Endothelial cell of umbilical vein (primary cell): ENCODE data around the gene ADCY7. TPM values are rescaled to one million over a fixed set of nuclear protein-coding genes. Genes with fewer than 3 reads are reported as not detected.

Experiments
- BruUV-seq: library from RNA; stranded (reverse); fragments of 400-500 nt; replicated peaks from 2 replicates; lab custom pipeline; 2021; lab: Mats Ljungman, UMichigan
- CTCF ChIA-PET: fragments of 300-600, 350-600 bp; sonication (Branson Sonifier 250); formaldehyde crosslinking; loops from one replicate; lab custom pipeline; 2021; ENCODE audit warnings: antibody characterized with exemption, inconsistent platforms; lab: Charles Lee
- POLR2A ChIA-PET: fragments of 300-600, 350-600 bp; sonication (Branson Sonifier 250); formaldehyde crosslinking; loops from one replicate; lab custom pipeline; 2021; ENCODE audit warnings: antibody characterized with exemption, inconsistent platforms; lab: Charles Lee
- DNase-seq: peaks from one replicate; pipeline ENCODE4 v3.0.0-alpha.2; 2011; ENCODE audit warnings: low read depth, low spot score
- FAIRE-seq: peaks from 2 replicates; lab custom pipeline; 2011; peaks lifted over from hg19 to GRCh38; lab: Jason Lieb, UNC
- H2AFZ ChIP-seq: 2 replicates; pipeline ENCODE4 v1.6.0; 2012; ENCODE audit warnings: low read depth, low read length, control low read depth, inconsistent platforms
- H3K27ac ChIP-seq: 2 replicates; pipeline ENCODE4 v1.5.1; 2011; ENCODE audit warnings: low read depth, mild to moderate bottlenecking, control low read depth, low read length, moderate library complexity; ENCODE audit not compliant: insufficient read depth
- H3K27me3 ChIP-seq, 2 experiments: 2 replicates each; pipeline versions ENCODE4 v1.6.0 to v1.6.1; 2011; ENCODE audit warnings: low read length in 2 of 2, mixed read lengths in 1 of 2; ENCODE audit not compliant: control insufficient read depth in 2 of 2, insufficient read depth in 2 of 2
- H3K36me3 ChIP-seq, 2 experiments: 2 replicates in 1 of 2; 3 replicates in 1 of 2; pipeline ENCODE4 v1.5.1; 2011; ENCODE audit warnings: low read length in 2 of 2, mild to moderate bottlenecking in 1 of 2, moderate library complexity in 1 of 2; ENCODE audit not compliant: control insufficient read depth in 2 of 2, insufficient read depth in 2 of 2; ENCODE audit errors: extremely low read depth in 1 of 2
- H3K4me1 ChIP-seq: 3 replicates; pipeline ENCODE4 v1.5.1; 2011; ENCODE audit warnings: mild to moderate bottlenecking, low read length; ENCODE audit not compliant: control insufficient read depth, insufficient read depth; ENCODE audit errors: extremely low read depth
- H3K4me2 ChIP-seq: 2 replicates; pipeline ENCODE4 v1.6.1; 2011; ENCODE audit warnings: low read length, control low read depth, mixed read lengths; ENCODE audit not compliant: insufficient read depth
- H3K4me3 ChIP-seq, 3 experiments: fragments of 200-600 bp in 1 of 3; sonication (generic), shearing (Covaris generic) in 1 of 3; replicated peaks in 1 of 3; 2 replicates each; pipeline ENCODE4 v1.5.1; 2011 to 2016; ENCODE audit warnings: control low read depth in 3 of 3, low read length in 3 of 3, mild to moderate bottlenecking in 2 of 3, inconsistent platforms in 1 of 3, low read depth in 1 of 3, moderate library complexity in 1 of 3; ENCODE audit not compliant: insufficient read depth in 1 of 3
- H3K79me2 ChIP-seq: 2 replicates; pipeline ENCODE4 v1.6.0; 2012; ENCODE audit warnings: low read length, inconsistent platforms; ENCODE audit not compliant: control insufficient read depth, insufficient read depth
- H3K9ac ChIP-seq: replicated peaks from 2 replicates; pipeline ENCODE3; 2011; ENCODE audit warnings: low read length, control low read depth; ENCODE audit not compliant: insufficient read depth; ENCODE audit errors: extremely low read depth
- H3K9me1 ChIP-seq: replicated peaks from 3 replicates; pipeline ENCODE4 v1.6.0; 2011; ENCODE audit warnings: mild to moderate bottlenecking, low read length; ENCODE audit not compliant: control insufficient read depth, insufficient read depth; ENCODE audit errors: extremely low read depth
- H3K9me3 ChIP-seq: replicated peaks from 2 replicates; pipeline ENCODE4 v1.5.1; 2012; ENCODE audit warnings: low read length, inconsistent platforms; ENCODE audit not compliant: control insufficient read depth, insufficient read depth
- H4K20me1 ChIP-seq: replicated peaks from 2 replicates; pipeline ENCODE3; 2011; ENCODE audit warnings: mild to moderate bottlenecking, low read length; ENCODE audit not compliant: control insufficient read depth, insufficient read depth; ENCODE audit errors: extremely low read depth
- FOS ChIP-seq: IDR thresholded peaks from 2 replicates; pipeline ENCODE4 v1.6.1; 2011; ENCODE audit warnings: mild to moderate bottlenecking, low read length, moderate library complexity, borderline replicate concordance; ENCODE audit not compliant: insufficient read depth
- GATA2 ChIP-seq: IDR thresholded peaks from 2 replicates; pipeline ENCODE4 v1.7.0; 2011; ENCODE audit warnings: low read depth, mild to moderate bottlenecking, moderate library complexity, mixed read lengths, low read length; ENCODE audit not compliant: insufficient read length, insufficient read depth
- JUN ChIP-seq: IDR thresholded peaks from 2 replicates; pipeline ENCODE4 v1.6.1; 2011; ENCODE audit warnings: borderline replicate concordance, low read depth; ENCODE audit not compliant: insufficient read length, insufficient read depth
- MAX ChIP-seq: IDR thresholded peaks from 2 replicates; pipeline ENCODE4 v1.6.1; 2011; ENCODE audit not compliant: insufficient read depth, insufficient read length
- MYC ChIP-seq: IDR thresholded peaks from one replicate; pipeline ENCODE4 v1.6.1; 2011; ENCODE audit warnings: mild to moderate bottlenecking, low read depth, low read length
- POLR2A ChIP-seq: IDR thresholded peaks from 2 replicates; pipeline ENCODE4 v1.6.1; 2012; ENCODE audit warnings: low read depth, mild to moderate bottlenecking, control low read depth, low read length
- POLR2AphosphoS5 ChIP-seq: IDR thresholded peaks from 2 replicates; pipeline ENCODE4 v1.6.1; 2012; ENCODE audit warnings: low read depth, mild to moderate bottlenecking, control low read depth, low read length, moderate library complexity; ENCODE audit not compliant: insufficient read depth
- dilution Hi-C: fragments of 300-500 bp; cut with MboI; formaldehyde crosslinking; loops from one replicate; pipeline ENCODE4 v1.15.0; 2019; ENCODE audit warnings: low sequenced_read_pairs; ENCODE audit not compliant: extremely low pct_ligation_motif_present
- intact Hi-C: fragments of 100-400 bp; cut with micrococcal nuclease; formaldehyde crosslinking; loops from one replicate; pipeline ENCODE4 v1.10.0; 2022
- polyA plus RNA-seq, 4 experiments: library from polyadenylated mRNA; depleted of rRNA in 3 of 4; stranded (reverse) in 3 of 4; unstranded in 1 of 4; fragments of >200 nt; gene quantifications; 2 replicates each; pipeline versions ENCODE4 v1.2.1 to v1.2.3, GENCODE V29; 2011 to 2012; ENCODE audit warnings: missing spikeins in 1 of 4
- total RNA-seq: library from RNA; stranded (reverse); gene quantifications from 2 replicates; pipeline ENCODE4 v1.2.3, GENCODE V29; 2021

The ADCY7 gene
- total and polyA plus RNA-seq, 2 donors (not counting 3 experiments of a cell fraction or from before 2014, with no cell fraction given) = 3.5 to 9.3 TPM

- Histone ChIP-seq H3K36me3 (no peaks in the 10 kb centered on the region), H3K27me3 (no peaks in the 10 kb centered on the region), H3K79me2 (no peaks in the 10 kb centered on the region), H3K9me1 (no peaks in the 10 kb centered on the region), H3K4me3 (no peak overlapping the region), H3K27ac (no peak overlapping the region), H4K20me1 (no peaks in the 10 kb centered on the region), H3K4me2 (no peak overlapping the region), H3K9me3 (no peaks in the 10 kb centered on the region), H3K9ac (no peak overlapping the region), H3K4me1 (no peaks in the 10 kb centered on the region), H2AFZ (no peak overlapping the region)
- BruUV-seq = no TSS peak
- dilution Hi-C loops (no loop called here), intact Hi-C loops (no loop called here)
- CTCF ChIA-PET = no interaction called here
- DNase-seq = no peak
- TF ChIP-seq FOS = no peak
- no peak for TF ChIP-seq MYC
- TF ChIP-seq GATA2 = no peak
- TF ChIP-seq MAX = no peak
- no peak for FAIRE-seq
- POLR2A ChIA-PET = no interaction called here
Measured at GRCh38 chr16:50292566-50292948, 26.2 kb downstream of the ADCY7 start.

DNA sequence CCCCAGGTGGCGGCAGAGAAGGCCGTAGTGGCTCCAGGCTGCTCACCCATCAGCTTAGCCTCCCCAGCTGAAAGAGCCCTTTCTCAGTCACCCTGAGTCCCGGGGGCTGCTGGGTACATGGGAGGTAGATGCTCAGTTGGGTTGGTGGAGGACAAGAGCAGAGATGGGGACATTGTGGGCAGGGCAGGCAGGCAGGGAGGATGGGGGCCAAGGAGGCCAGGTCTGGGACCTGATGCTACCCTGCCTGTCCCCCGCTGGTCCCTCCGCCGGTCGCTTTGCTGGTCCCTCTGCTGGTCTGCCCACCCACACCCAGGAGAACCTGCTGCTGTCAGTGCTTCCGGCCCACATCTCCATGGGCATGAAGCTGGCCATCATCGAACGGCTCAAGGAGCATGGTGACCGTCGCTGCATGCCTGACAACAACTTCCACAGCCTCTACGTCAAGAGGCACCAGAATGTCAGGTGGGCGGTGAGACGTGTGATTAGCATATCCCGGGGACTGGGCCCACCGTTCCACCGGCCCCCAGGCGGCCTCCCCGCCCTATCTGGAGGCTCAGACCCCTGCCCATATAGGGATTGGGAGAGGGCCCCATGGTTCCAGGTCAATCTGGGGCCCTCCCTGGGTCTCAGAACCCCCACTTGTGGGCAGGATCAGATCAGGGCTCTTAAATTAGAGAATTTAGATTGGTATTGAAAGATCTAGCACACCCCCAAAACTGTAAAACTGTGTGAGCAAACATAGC lies 26.9 kb downstream of the ADCY7 start:
- POLR2A ChIA-PET = no interaction called here
- Histone ChIP-seq H3K4me2 (no peak overlapping the region), H3K4me1 (no peaks in the 10 kb centered on the region), H3K27me3 (no peaks in the 10 kb centered on the region), H3K9me3 (no peaks in the 10 kb centered on the region), H2AFZ (no peak overlapping the region), H3K27ac (no peak overlapping the region), H3K79me2 (no peaks in the 10 kb centered on the region), H3K4me3 (no peak overlapping the region), H3K9me1 (no peaks in the 10 kb centered on the region), H3K36me3 (no peaks in the 10 kb centered on the region), H4K20me1 (no peaks in the 10 kb centered on the region), H3K9ac (no peak overlapping the region)
- CTCF ChIA-PET = interaction anchor here (1.8 kb wide), 1 partner anchor 14 kb away, joined by 4 read pairs; no protein-coding TSS in a partner anchor
- intact Hi-C loops = no loop called here
- dilution Hi-C loops = no loop called here
- FAIRE-seq (no peak), DNase-seq (no peak)
- TF ChIP-seq POLR2AphosphoS5 (no peak), POLR2A (no peak), JUN (no peak)
- no TSS peak for BruUV-seq
